GM19043 (cell line): ENCODE measurements around the gene SGK1.
"Not testable (repeated sequence)": the region's sequence is repeated elsewhere in the genome, so short reads cannot be mapped to it uniquely, and the experiment has no call there.

Source experiments
- ATAC-seq: cut with Tn5 transposase; IDR thresholded peaks from one replicate; pipeline ENCODE4 v1.9.1; 2021; ENCODE audit warnings: low read depth; ENCODE audit not compliant: unreplicated experiment

Gene SGK1

GRCh38 chr6:134257516-134257915 is 60.4 kb downstream of the SGK1 start:
- ATAC-seq = no peak

DNA sequence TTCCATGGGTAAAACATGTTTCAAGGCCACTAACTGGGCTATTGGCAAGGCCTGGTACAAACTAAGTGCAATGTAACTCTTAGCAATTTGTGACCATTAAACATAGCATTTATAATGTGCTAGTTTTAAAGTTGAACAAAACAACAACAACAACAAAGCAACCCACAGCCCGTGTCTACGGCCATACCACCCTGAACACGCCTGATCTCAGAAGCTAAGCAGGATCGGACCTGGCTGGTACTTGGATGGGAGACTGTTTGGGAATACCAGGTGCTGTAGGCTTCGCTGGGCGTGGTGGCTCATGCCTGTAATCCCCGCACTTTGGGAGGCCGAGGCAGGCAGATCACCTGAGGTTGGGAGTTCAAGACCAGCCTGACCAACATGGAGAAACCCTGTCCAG is 61.0 kb downstream of the SGK1 start:
- no peak for ATAC-seq

- not testable (repeated sequence) for ATAC-seq
Measured at GRCh38 chr6:134255280-134255679, 62.6 kb downstream of the SGK1 start.

DNA sequence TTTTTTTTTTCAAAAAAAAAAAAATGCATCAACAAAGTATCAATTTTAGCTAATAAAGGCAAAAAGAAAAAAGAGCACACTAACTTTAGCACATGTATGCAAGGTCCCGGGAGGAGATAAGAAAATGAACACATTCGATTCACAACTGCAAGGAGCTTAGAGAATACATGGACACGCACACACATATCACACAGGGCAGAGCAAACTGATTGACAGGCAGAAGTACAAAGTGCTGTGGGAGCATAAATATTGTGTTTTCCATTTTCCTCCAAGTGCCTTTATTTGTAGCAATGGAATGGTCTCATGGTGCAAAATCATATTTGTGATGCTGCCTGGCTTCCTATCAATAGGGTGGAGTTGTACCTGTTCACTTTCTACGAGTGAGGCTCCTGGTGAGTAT is 63.8 kb downstream of the SGK1 start:
- ATAC-seq = no peak

GRCh38 chr6:134253681-134254080 is 64.2 kb downstream of the SGK1 start:
- no peak for ATAC-seq

- no peak for ATAC-seq
Measured at GRCh38 chr6:134251320-134251719, 66.6 kb downstream of the SGK1 start.

GRCh38 chr6:134250776-134251175 is 67.1 kb downstream of the SGK1 start:
- ATAC-seq = no peak

DNA sequence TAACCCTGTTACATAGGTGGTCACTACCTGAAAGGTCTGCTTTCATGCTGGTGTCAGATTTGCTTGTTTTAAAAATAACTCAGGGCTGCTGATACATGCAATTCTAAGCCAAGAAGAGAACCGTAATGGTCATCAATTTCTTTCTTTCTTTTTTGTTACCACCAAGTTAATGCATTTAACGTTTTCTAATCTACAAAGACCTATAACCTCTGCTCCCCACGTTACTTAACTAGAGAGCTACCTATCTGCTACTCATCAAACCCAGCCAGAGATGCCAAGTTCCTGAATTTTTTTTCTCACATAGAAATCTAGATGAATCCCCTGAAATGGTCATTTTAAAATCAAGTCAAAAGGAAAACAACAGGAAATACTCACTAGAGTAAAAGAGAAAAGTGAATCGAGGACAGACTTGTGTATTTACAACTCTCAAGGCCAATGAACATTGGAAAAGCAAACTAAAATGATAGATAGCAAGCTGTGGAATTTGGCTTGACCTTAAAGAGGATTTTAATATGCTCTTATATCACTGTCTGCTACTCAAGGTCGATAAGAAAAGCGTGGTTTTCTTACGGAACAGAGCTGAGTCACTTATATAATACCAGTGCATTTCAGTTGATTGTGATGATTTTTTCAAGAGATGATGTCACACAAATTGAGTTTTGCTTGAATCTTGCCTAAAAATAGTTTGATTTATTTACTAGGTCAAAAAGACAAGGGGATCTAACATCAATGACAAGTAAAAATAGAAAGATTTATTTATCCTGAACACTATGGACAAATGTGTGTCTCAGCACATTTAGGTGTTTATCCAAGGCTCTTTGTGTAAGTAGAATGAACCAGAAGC is 67.9 kb downstream of the SGK1 start:
- ATAC-seq = no peak

- ATAC-seq = no peak
Measured at GRCh38 chr6:134249239-134249758, 68.6 kb downstream of the SGK1 start.

DNA sequence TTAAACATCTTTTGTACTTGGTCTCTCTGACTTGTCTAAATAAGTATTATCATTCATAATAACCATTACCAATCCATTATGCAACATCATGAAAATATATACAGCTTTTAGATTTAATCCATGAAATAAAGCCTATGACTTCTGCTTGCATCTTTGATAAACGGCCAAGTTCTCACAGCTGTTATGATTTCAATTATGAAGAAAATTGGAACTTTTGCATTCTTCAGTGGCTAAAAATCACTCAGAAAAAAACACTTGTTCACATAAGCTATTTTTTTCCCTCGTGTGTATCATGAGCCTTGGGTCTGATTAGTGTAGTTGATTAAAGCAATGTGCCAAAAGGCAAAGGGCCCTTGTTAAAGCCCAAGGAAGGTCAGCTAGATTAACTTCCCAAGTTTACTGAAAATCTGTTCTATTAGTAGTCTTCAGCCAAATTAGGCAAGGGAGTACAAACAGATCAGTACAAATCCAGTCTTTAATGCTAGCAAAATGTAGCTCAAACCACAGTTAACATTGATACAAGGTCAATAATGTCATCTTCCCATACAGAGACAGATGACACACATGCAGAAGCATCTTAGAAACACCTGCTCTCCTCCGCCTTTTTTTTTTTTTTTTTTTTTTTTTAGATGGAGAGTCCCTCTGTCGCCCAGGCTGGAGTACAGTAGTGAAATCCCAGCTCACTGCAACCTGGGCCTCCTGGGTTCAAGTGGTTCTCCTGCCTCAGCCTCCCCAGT is 69.9 kb downstream of the SGK1 start:
- no peak for ATAC-seq

- peak; percentile 89 for ATAC-seq
Measured at GRCh38 chr6:134247231-134247833, 70.6 kb downstream of the SGK1 start.

DNA sequence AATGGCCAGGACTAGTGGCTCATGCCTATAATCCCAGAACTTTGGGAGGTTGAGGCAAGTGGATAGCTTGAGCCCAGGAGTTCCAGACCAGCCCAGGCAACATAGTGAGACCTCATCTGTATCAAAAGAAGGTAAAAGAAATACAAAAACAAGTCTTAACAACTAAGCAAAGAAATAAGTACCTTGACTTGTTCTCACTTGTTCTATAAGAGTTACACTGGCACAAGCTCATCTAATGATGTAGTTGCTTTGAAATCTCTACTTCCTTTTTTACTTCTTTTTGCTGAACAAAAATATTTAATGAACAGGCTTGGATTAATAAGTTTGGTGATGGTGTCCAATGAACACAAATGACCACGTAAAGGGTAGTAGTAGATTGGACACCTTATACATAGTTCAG is 72.2 kb downstream of the SGK1 start:
- ATAC-seq = no peak

DNA sequence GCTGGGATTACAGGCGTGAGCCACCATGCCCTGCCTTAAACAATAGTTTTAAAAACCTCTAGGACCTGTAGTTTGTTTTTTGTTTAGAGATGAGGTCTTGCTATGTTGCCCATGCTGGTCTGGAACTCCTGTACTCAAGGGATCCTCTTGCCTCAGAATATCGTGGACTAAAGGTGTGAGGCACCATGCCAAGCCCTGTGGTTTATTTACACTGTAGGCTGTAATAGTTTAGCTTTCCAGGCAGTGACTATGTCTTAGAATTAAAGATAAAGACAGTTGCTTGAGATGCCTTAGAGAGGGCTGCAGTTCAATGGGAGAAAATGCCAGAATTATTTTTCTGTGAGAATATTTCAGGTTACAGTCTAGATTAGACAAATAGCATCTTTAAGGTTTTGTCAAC is 72.9 kb downstream of the SGK1 start:
- ATAC-seq = no peak

DNA sequence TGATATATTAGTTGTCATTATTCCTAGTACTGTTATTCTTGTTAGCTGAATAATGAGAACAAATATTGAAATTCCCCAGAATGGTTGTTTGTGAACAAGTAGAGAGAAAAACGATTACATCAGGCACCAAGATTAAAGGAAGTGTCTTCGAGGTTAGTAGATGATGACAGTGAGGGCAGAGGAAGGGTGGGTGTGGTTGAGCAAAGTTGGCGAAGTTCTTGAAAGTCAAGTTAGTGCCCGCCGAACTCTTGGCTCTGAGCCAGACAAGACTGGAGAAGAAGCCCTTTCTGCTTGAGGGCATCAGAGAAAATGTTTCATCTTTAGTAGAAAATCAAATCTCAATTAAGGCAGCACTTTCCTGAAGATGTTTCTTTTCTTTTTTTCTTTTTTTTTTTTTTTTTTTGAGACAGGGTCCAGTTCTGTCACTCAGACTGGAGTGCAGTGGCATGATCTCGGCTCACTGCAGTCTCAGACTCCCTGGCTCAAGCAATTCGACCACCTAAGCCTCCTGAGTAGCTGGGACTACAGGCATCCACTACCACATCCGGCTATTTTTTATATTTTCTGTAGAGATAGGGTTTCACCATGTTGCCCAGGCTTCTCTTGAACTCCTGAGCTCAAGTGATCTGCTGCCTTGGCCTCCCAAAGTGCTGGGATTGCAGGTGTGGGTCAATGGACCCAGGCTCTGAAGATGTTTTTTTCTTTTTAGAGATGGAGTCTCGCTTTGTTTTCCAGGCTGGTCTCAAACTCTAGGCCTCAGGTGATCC is 77.1 kb downstream of the SGK1 start:
- ATAC-seq = no peak

GRCh38 chr6:134238960-134239795 is 78.7 kb downstream of the SGK1 start:
- ATAC-seq = no peak

- no peak for ATAC-seq
Measured at GRCh38 chr6:134238006-134238405, 79.9 kb downstream of the SGK1 start.

GRCh38 chr6:134235937-134236751 is 81.8 kb downstream of the SGK1 start:
- peak; percentile 96 for ATAC-seq

DNA sequence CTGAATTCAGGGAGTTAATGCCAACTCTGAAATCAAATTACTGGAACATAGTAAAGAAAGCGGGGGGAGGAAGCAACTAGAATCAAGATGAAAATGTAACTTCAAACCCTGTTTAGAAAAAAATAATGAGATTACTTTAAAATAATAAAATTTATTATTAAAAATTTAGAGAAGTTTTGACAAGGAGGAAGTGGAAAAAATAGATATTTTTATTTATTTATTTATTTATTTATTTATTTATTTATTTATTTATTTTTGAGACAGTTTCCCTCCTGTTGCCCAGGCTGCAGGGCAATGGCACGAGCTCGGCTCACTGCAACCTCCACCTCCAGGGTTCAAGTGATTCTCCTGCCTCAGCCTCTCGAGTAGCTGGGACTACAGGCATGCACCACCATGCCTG is 82.6 kb downstream of the SGK1 start:
- not testable (repeated sequence) for ATAC-seq
